Trophoblast cell (in vitro differentiated cells and primary cell): Measurements from ENCODE around the gene ARHGDIB.

Experiments
- DNase-seq, 2 donors: peaks; one replicate each; pipeline ENCODE4 v3.0.0-alpha.2; 2016
- H2AFZ ChIP-seq: 2 replicates; pipeline ENCODE4 v1.6.1; 2013; ENCODE audit warnings: low read length, moderate library complexity, mild to moderate bottlenecking; ENCODE audit not compliant: insufficient read depth, poor library complexity
- H2AK5ac ChIP-seq: 2 replicates; pipeline ENCODE4 v1.6.1; 2013; ENCODE audit warnings: mild to moderate bottlenecking, low read length
- H2BK120ac ChIP-seq: 2 replicates; pipeline ENCODE4 v1.6.1; 2013; ENCODE audit warnings: low read length, mild to moderate bottlenecking, moderate library complexity; ENCODE audit not compliant: insufficient read depth, poor library complexity
- H2BK12ac ChIP-seq: 2 replicates; pipeline ENCODE4 v1.6.1; 2013; ENCODE audit warnings: mild to moderate bottlenecking, low read length, moderate library complexity
- H2BK5ac ChIP-seq: 2 replicates; pipeline ENCODE4 v1.6.1; 2013; ENCODE audit warnings: low read length, low read depth, moderate library complexity, mild to moderate bottlenecking; ENCODE audit not compliant: poor library complexity
- H3K14ac ChIP-seq: 2 replicates; pipeline ENCODE4 v1.6.1; 2013; ENCODE audit warnings: mild to moderate bottlenecking, low read length
- H3K18ac ChIP-seq: 2 replicates; pipeline ENCODE4 v1.6.1; 2013; ENCODE audit warnings: mild to moderate bottlenecking, low read length
- H3K23ac ChIP-seq: 2 replicates; pipeline ENCODE4 v1.6.1; 2013; ENCODE audit warnings: low read length
- H3K27ac ChIP-seq: 2 replicates; pipeline ENCODE4 v1.5.1; 2013; ENCODE audit warnings: low read depth, mild to moderate bottlenecking, inconsistent platforms, low read length, moderate library complexity
- H3K27me3 ChIP-seq: 2 replicates; pipeline ENCODE4 v1.6.1; 2013; ENCODE audit warnings: inconsistent platforms, mild to moderate bottlenecking, low read length, moderate library complexity; ENCODE audit not compliant: insufficient read depth
- H3K36me3 ChIP-seq, 2 experiments: 1 replicate in 1 of 2; 2 replicates in 1 of 2; pipeline ENCODE4 v1.6.1; 2013; ENCODE audit warnings: low read length in 2 of 2, mild to moderate bottlenecking in 2 of 2, moderate library complexity in 1 of 2; ENCODE audit not compliant: insufficient read depth in 2 of 2, control insufficient read depth in 1 of 2
- H3K4ac ChIP-seq: 2 replicates; pipeline ENCODE4 v1.6.1; 2013; ENCODE audit warnings: low read depth, mild to moderate bottlenecking, low read length, moderate library complexity
- H3K4me1 ChIP-seq, 2 experiments: 1 replicate in 1 of 2; 2 replicates in 1 of 2; pipeline ENCODE4 v1.6.1; 2013; ENCODE audit warnings: low read length in 2 of 2, mild to moderate bottlenecking in 2 of 2, moderate library complexity in 1 of 2; ENCODE audit not compliant: insufficient read depth in 2 of 2, control insufficient read depth in 1 of 2
- H3K4me2 ChIP-seq: 2 replicates; pipeline ENCODE4 v1.6.1; 2013; ENCODE audit warnings: inconsistent platforms, mild to moderate bottlenecking, low read length, moderate library complexity
- H3K4me3 ChIP-seq: 2 replicates; pipeline ENCODE4 v1.5.1; 2013; ENCODE audit warnings: mild to moderate bottlenecking, low read depth, low read length, inconsistent platforms
- H3K79me1 ChIP-seq: one replicate; pipeline ENCODE4 v1.6.1; 2013; ENCODE audit warnings: low read length
- H3K79me2 ChIP-seq: 2 replicates; pipeline ENCODE4 v1.6.1; 2013; ENCODE audit warnings: low read length, mild to moderate bottlenecking; ENCODE audit not compliant: control insufficient read depth, insufficient read depth, poor library complexity
- H3K9ac ChIP-seq: 2 replicates; pipeline ENCODE4 v1.6.1; 2013; ENCODE audit warnings: mild to moderate bottlenecking, low read length
- H3K9me3 ChIP-seq: 2 replicates; pipeline ENCODE4 v1.6.1; 2013; ENCODE audit warnings: low read depth, mild to moderate bottlenecking, control low read depth, inconsistent platforms, low read length; ENCODE audit not compliant: insufficient read depth
- H4K12ac ChIP-seq: 2 replicates; pipeline ENCODE4 v1.6.1; 2013; ENCODE audit warnings: low read depth, mild to moderate bottlenecking, low read length, moderate library complexity
- H4K8ac ChIP-seq: 2 replicates; pipeline ENCODE4 v1.6.1; 2013; ENCODE audit warnings: low read depth, mild to moderate bottlenecking, low read length, moderate library complexity
- H4K91ac ChIP-seq: one replicate; pipeline ENCODE4 v1.6.1; 2013; ENCODE audit warnings: low read depth, mild to moderate bottlenecking, low read length, moderate library complexity
- WGBS: extraction: QIAGEN DNeasy Blood & Tissue Kit; methylation state at CpG from one replicate; pipeline ENCODE4 v1.1.7; 2013; ENCODE audit warnings: missing lambda C conversion rate; ENCODE audit not compliant: insufficient read length, insufficient coverage; ENCODE audit errors: extremely low coverage; 5-methylcytosine and 5-hydroxymethylcytosine counted together

ARHGDIB gene

GRCh38 chr12:14950982-14951746 lies 10.2 kb downstream of the ARHGDIB start:
- WGBS = no CpG with 5 or more reads among the region's 6 CpGs

GRCh38 chr12:14950421-14950820 lies 11.0 kb downstream of the ARHGDIB start:
- no peak for DNase-seq
- no peaks in the 10 kb centered on the region for H3K27me3 ChIP-seq
- H3K27ac ChIP-seq = peak overlapping the region; percentile 79
- H3K4ac ChIP-seq = no peak overlapping the region
- no peak overlapping the region for H3K18ac ChIP-seq
- H3K79me1 ChIP-seq = peaks cover 32% of the 10 kb centered on the region
- H3K9me3 ChIP-seq = no peaks in the 10 kb centered on the region
- peak overlapping the region; percentile 44 for H2BK5ac ChIP-seq
- H3K4me1 ChIP-seq = peaks cover 11 to 26% of the 10 kb centered on the region in 2 experiments
- no peak overlapping the region for H2AK5ac ChIP-seq
- H3K36me3 ChIP-seq = peaks cover 0 to 1% of the 10 kb centered on the region in 2 experiments
- no peaks in the 10 kb centered on the region for H3K79me2 ChIP-seq
- H2BK12ac ChIP-seq = peak overlapping the region; percentile 43
- H4K8ac ChIP-seq = peak overlapping the region; percentile 62
- H4K12ac ChIP-seq = no peak overlapping the region
- no peak overlapping the region for H2AFZ ChIP-seq
- H3K9ac ChIP-seq = no peak overlapping the region
- peak overlapping the region; percentile 64 for H3K14ac ChIP-seq
- H3K4me2 ChIP-seq = peak overlapping the region; percentile 45
- no peak overlapping the region for H3K4me3 ChIP-seq
- peak overlapping the region; percentile 57 for H2BK120ac ChIP-seq
- H3K23ac ChIP-seq = no peak overlapping the region
- H4K91ac ChIP-seq = peak overlapping the region; percentile 71
- no CpG with 5 or more reads among the region's 4 CpGs for WGBS

More at GRCh38 chr12:14950982-14951746, 10.2 kb downstream of the ARHGDIB start:
- Histone ChIP-seq H2AFZ (no peak overlapping the region), H3K4me2 (peak overlapping the region; percentile 40), H3K4ac (no peak overlapping the region), H3K27ac (peak overlapping the region; percentile 81), H4K12ac (no peak overlapping the region), H2BK120ac (no peak overlapping the region), H4K8ac (no peak overlapping the region), H3K4me1 (peaks cover 11 to 26% of the 10 kb centered on the region in 2 experiments), H4K91ac (peak overlapping the region; percentile 93), H3K14ac (no peak overlapping the region), H3K27me3 (no peaks in the 10 kb centered on the region), H3K36me3 (peaks cover 0 to 1% of the 10 kb centered on the region in 2 experiments), H3K18ac (no peak overlapping the region), H3K4me3 (no peak overlapping the region), H3K9me3 (no peaks in the 10 kb centered on the region), H3K23ac (no peak overlapping the region), H2BK5ac (peak overlapping the region; percentile 92), H2BK12ac (peak overlapping the region; percentile 41), H3K79me1 (peaks cover 32% of the 10 kb centered on the region), H3K9ac (no peak overlapping the region), H3K79me2 (no peaks in the 10 kb centered on the region), H2AK5ac (no peak overlapping the region)
- DNase-seq = peak; percentile 90 to 97

- H3K27ac ChIP-seq = peak overlapping the region; percentile 79
- peak overlapping the region; percentile 90 for H2BK120ac ChIP-seq
- H3K4me1 ChIP-seq = peaks cover 11 to 26% of the 10 kb centered on the region in 2 experiments
- peak overlapping the region; percentile 71 for H2AFZ ChIP-seq
- peaks cover 32% of the 10 kb centered on the region for H3K79me1 ChIP-seq
- DNase-seq = no peak
- H3K9ac ChIP-seq = no peak overlapping the region
- H2BK12ac ChIP-seq = peak overlapping the region; percentile 100
- H4K91ac ChIP-seq = peak overlapping the region; percentile 95
- H3K14ac ChIP-seq = peak overlapping the region; percentile 86
- no peak overlapping the region for H3K4me3 ChIP-seq
- no peak overlapping the region for H4K12ac ChIP-seq
- H3K9me3 ChIP-seq = no peaks in the 10 kb centered on the region
- peak overlapping the region; percentile 76 for H3K4ac ChIP-seq
- H2AK5ac ChIP-seq = peak overlapping the region; percentile 88
- no CpG with 5 or more reads among the region's 5 CpGs for WGBS
- H3K27me3 ChIP-seq = no peaks in the 10 kb centered on the region
- peaks cover under 1 to 1% of the 10 kb centered on the region in 2 experiments for H3K36me3 ChIP-seq
- H2BK5ac ChIP-seq = peak overlapping the region; percentile 92
- no peaks in the 10 kb centered on the region for H3K79me2 ChIP-seq
- peak overlapping the region; percentile 93 for H3K18ac ChIP-seq
- H3K23ac ChIP-seq = no peak overlapping the region
- H4K8ac ChIP-seq = peak overlapping the region; percentile 86
- no peak overlapping the region for H3K4me2 ChIP-seq
These were observed 11.8 kb downstream of the ARHGDIB start for GRCh38 chr12:14949631-14950030.

GRCh38 chr12:14948672-14949071 lies 12.7 kb downstream of the ARHGDIB start:
- H3K4me3 ChIP-seq = no peak overlapping the region
- peak overlapping the region; percentile 94 for H3K27ac ChIP-seq
- H3K18ac ChIP-seq = no peak overlapping the region
- H2BK5ac ChIP-seq = peak overlapping the region; percentile 96
- no peaks in the 10 kb centered on the region for H3K79me2 ChIP-seq
- peaks cover 32% of the 10 kb centered on the region for H3K79me1 ChIP-seq
- H2BK120ac ChIP-seq = peak overlapping the region; percentile 99
- WGBS = no CpG with 5 or more reads among the region's 3 CpGs
- peak overlapping the region; percentile 95 for H2BK12ac ChIP-seq
- no peak overlapping the region for H4K12ac ChIP-seq
- peak overlapping the region; percentile 82 for H3K9ac ChIP-seq
- H3K4me2 ChIP-seq = peak overlapping the region; percentile 17
- peak overlapping the region; percentile 83 for H4K8ac ChIP-seq
- peaks cover 11 to 26% of the 10 kb centered on the region in 2 experiments for H3K4me1 ChIP-seq
- no peak overlapping the region for H2AFZ ChIP-seq
- H3K14ac ChIP-seq = peak overlapping the region; percentile 88
- no peaks in the 10 kb centered on the region for H3K9me3 ChIP-seq
- no peak overlapping the region for H3K23ac ChIP-seq
- peak in 1 of 2 donors; percentile 42 for DNase-seq
- H4K91ac ChIP-seq = peak overlapping the region; percentile 98
- H3K27me3 ChIP-seq = no peaks in the 10 kb centered on the region
- H3K36me3 ChIP-seq = peaks cover 1 to 4% of the 10 kb centered on the region in 2 experiments
- H3K4ac ChIP-seq = no peak overlapping the region
- no peak overlapping the region for H2AK5ac ChIP-seq
